ENCODE measurements around the gene STXBP1.

Gene STXBP1

GRCh38 chr9:127735530-127736185 lies 123.6 kb downstream of the STXBP1 start:
- DNase-seq (ENCODE audit: low spot score), result no peak

- DNase-seq (ENCODE audit: low spot score), result no peak
Measured at GRCh38 chr9:127738666-127739065, 126.6 kb downstream of the STXBP1 start.

- no peak for DNase-seq (ENCODE audit: low spot score)
Measured at GRCh38 chr9:127739614-127740330, 127.7 kb downstream of the STXBP1 start.

GRCh38 chr9:127741831-127742434 lies 129.9 kb downstream of the STXBP1 start:
- peak; percentile 72 for DNase-seq (ENCODE audit: low spot score)
